NB4 (cell line): ENCODE results near the gene SLC35G4.
"Not testable (repeated sequence)": the region's sequence is repeated elsewhere in the genome, so short reads cannot be mapped to it uniquely, and the experiment has no call there.

Source experiments
- MYC ChIP-seq: IDR thresholded peaks from 2 replicates; pipeline ENCODE4 v1.6.1; 2011; ENCODE audit warnings: low read depth, low read length
- POLR2A ChIP-seq: IDR thresholded peaks from 2 replicates; pipeline ENCODE4 v1.6.1; 2011; ENCODE audit warnings: mild to moderate bottlenecking; ENCODE audit not compliant: insufficient read length; ENCODE audit errors: extremely low read depth
- TF ChIP-seq, protein P1 (sequence below): IDR thresholded peaks from one replicate; pipeline ENCODE4 v1.5.1; 2012; ENCODE audit warnings: low read depth, low read length
- TF ChIP-seq, protein P2 (sequence below): IDR thresholded peaks from 2 replicates; pipeline ENCODE4 v1.6.1; 2011; ENCODE audit warnings: low read depth, low read length

DNA sequence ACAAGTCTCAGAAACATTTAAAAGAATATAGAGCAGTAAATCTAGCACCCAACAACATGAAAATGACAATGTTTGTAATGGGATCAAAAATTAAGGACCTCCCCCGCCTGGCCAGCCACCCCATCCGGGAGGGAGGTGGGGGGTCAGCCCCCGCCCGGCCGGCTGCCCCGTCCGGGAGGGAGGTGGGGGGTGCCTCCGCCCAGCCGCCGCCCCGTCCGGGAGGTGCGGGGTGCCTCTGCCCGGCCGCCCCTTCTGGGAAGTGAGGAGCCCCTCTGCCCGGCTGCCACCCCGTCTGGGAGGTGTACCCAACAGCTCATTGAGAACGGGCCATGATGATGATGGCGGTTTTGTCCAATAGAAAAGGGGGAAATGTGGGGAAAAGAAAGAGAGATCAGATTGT lies 778 bp upstream of the SLC35G4 start:
- TF ChIP-seq, protein P1, sequence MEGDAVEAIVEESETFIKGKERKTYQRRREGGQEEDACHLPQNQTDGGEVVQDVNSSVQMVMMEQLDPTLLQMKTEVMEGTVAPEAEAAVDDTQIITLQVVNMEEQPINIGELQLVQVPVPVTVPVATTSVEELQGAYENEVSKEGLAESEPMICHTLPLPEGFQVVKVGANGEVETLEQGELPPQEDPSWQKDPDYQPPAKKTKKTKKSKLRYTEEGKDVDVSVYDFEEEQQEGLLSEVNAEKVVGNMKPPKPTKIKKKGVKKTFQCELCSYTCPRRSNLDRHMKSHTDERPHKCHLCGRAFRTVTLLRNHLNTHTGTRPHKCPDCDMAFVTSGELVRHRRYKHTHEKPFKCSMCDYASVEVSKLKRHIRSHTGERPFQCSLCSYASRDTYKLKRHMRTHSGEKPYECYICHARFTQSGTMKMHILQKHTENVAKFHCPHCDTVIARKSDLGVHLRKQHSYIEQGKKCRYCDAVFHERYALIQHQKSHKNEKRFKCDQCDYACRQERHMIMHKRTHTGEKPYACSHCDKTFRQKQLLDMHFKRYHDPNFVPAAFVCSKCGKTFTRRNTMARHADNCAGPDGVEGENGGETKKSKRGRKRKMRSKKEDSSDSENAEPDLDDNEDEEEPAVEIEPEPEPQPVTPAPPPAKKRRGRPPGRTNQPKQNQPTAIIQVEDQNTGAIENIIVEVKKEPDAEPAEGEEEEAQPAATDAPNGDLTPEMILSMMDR, result not testable (repeated sequence)
- not testable (repeated sequence) for TF ChIP-seq POLR2A, MYC
- TF ChIP-seq, protein P2, sequence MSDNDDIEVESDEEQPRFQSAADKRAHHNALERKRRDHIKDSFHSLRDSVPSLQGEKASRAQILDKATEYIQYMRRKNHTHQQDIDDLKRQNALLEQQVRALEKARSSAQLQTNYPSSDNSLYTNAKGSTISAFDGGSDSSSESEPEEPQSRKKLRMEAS, result not testable (repeated sequence)
